ENCODE data around the gene F5.
"Not testable (repeated sequence)": the region's sequence is repeated elsewhere in the genome, so short reads cannot be mapped to it uniquely, and the experiment has no call there.

Gene F5

DNA sequence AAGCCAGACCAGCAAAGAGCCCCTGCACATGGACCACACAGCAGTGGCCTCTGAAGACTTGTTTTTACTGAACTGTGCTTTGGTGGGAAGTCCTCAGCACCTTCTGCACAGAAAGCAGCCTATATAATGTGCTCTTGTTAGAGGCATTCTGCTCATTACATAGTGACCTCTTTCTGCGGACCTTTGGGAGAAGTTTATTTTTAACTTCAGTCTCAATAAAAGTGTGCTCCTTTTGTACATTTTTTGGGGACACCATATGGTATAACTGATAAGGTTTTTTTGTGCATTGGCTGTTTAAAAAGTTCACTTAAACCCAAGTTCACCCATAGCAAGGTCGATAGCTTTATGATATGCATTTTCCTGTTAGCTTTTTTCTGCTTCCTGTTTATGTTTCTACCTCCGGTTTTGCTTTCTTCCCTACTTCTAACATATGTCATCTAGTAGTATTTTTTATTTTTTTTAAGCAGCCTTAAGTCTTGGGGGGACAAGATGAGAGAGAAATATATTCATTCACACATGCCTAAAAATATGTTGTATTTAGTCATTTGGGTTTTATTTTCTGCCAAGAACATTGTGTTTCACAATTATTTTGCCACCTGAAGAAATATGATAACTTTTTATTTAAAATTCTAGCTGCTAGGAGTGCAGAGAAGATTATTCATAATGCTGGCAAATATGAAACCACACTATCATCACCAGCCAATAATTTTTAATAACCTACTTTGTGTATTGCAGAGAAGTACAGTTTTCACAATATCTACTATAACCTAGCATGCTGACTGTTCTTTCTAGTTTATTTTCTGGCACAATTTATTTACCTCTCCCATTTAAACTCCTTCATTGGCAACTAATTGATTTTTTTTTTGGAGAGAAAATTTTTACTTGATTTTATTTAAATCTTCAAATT, 77.6 kb downstream of the F5 start:
- no peak for FAIRE-seq

DNA sequence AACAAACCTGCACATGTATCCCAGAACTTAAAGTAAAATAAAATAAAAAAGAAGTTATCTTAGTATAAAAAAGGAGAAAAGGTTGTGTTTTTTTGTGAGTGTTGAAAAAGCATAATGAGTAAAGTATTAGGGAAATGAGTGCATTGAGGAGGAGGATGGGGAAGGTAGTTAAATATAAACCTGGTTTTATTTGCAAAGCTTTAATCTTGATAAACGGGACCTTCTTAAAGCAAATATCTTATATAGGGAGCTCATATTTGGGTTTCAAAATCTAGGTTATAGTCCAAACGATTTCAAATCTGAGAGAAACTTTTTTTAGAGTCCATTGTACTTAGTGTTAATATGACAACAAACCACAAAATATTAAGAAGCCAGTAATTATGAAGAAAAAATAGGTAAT, 78.9 kb downstream of the F5 start:
- FAIRE-seq = no peak

- FAIRE-seq = not testable (repeated sequence)
These were observed 82.7 kb downstream of the F5 start for GRCh38 chr1:169503601-169504000.

GRCh38 chr1:169499807-169500206, 86.5 kb downstream of the F5 start:
- no peak for FAIRE-seq

GRCh38 chr1:169497317-169497716, 89.0 kb downstream of the F5 start:
- no peak for FAIRE-seq

- FAIRE-seq = no peak
These were observed 90.4 kb downstream of the F5 start for GRCh38 chr1:169495916-169496315.

DNA sequence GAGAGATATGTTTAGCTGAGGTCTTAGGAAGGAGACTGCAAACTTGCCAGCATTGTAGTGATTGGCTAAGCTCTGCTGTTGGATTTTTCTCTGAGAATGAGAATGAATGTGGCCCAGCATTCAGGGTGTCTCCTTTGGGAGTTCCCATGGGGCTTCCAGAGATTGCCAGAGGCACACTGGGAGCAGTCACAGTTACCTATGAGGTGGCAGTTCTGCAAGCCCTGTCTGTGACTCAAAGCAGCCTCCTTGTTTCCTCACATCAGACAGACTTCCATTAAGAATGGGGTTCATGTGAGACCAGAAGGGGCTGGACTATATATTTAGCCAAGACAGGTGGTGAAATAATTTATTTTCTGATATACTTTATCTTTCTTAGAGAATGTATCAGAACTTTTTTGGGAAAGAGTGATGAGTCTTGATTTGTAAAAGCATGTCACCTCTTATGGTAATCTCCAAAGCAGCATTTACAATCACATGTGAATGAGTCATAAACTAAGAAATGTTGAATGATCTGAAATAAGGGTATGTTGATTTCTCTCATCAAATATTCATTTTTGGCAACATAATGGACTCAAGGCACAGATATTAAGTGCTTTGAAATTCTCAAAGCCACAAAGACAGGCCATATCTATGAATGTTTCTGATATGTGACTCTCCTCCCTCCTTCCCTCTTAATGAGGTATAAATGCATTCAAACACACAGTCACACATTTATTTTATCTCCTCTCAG, 91.1 kb downstream of the F5 start:
- no peak for FAIRE-seq

DNA sequence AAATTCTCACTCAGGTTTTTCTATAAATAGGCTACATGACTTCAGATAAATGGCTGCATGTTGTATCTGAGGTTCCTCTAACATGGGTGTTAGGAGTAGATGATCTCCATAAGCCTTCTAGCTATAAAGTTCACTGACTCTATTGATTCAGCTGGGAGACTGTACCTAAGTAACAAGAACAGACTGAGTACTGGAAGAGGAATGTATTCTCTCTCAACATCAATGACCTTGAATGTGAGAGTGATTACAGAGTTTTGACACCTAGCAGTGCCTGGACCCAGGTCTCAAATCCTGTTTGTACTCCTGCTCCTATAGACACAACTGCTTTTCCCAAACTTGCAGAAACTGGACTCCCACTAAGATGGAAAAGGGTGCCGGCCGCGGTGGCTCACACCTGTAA, 91.9 kb downstream of the F5 start:
- FAIRE-seq = no peak

DNA sequence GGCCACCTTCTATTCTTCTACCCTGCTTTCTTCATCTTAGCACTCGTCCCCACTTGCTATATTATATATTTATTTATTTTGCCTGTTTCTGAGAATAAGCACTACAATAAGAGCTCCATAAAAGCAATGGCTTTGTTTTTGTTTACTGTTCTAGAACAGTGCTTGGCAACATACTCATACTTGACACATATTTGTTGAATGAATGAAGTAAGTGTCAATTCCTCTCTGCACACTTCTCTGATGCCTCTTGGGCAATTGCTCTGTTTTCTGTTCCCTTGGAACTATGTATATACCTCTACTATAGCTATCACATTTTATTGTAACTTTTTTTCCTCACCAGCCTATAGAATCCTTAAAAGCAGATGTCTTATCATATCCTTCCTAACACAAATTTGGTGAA, 93.0 kb downstream of the F5 start:
- no peak for FAIRE-seq

DNA sequence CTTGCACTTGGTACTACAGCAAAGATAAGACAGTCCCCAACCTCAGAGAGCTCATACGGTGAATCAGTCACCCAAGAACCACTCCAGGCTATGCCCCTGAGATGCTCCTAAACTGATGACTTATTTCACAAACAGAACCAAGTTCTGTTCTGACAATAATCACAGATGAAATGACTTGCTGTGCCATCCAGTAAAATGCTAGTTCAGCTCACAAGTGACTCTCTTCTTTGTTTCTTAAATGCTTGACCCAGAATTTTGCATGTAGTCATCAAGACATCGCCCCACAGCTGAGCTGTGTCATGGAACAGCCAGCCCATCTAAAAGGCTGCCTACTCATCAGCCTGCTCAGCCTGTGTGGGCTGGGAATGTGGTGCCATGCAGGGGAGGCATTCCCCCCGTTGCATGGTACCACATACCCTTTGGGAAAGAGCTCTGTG, 94.4 kb downstream of the F5 start:
- FAIRE-seq = no peak

DNA sequence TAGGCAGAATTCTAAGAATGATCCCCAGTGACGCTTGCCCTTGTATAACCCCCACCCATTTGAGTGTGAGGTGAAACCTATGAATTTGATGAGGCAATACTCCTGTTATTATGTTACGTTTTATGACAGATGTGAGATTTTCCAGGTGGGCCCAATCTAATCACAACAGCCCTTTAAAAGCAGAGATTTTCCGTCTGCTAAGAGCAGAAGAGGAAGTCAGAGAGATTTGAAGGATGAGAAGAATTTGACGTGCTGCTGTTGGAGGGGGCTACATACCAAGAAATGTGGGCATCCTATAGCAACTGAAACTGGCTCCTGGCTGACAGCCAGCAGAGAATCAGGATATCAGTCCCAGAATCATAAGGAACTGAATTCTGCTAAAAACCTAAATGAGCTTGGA, 98.1 kb downstream of the F5 start:
- FAIRE-seq = no peak

DNA sequence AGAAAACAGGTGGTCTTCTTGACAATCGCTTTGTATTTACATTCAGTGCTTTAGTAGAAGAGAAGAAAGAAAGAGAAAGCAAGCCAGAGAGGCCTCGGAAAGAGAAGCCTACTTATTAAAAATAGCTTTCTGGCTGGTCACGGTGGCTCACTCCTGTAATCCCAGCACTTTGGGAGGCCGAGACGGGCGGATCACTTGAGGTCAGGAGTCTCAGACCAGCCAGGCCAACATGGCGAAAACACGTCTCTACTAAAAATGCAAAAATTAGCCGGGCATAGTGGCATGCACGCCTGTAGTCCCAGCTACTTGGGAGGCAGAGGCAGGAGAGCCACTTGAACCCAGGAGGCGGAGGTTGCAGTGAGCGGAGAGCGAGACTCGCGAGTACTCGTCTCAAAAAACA, 98.7 kb downstream of the F5 start:
- FAIRE-seq = no peak

GRCh38 chr1:169487133-169487532, 99.1 kb downstream of the F5 start:
- no peak for FAIRE-seq

DNA sequence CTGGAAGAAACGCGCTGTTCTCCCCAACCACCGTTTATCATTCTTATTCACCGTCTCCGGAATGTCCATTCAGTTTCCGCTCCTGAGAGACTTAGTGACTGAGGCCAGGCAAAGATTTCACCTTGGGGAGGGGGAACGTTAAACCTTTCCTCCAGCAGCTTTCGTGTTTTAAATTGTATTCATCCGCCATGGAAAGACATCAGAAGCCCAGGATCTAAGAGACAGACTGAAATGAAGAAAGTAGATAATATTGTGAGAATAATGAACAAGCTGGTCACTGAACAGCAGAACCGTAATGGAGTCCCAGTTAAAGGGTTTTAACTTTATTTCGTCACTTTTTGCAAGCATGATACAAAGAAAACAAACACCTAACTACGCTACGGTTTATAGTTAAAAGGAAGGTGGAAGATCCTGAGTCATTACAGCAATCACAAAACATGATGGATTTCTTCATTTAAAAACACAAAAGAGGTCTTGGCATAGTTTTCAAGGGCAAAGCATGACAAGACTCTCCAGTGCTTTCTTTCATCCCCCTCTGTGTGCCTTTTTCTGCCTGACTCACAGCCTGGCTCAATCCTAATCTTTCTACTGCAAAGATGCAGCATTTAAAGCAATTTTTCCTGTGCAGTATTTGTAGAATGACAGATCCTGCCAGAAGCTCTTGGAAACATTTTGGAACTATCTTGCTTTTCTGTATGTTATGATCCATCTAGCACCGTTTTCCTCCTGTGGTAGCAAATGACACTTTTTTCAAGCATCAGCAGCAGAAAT, 99.8 kb downstream of the F5 start:
- FAIRE-seq = no peak

GRCh38 chr1:169485431-169486280, 100.6 kb downstream of the F5 start, which contains the start of gene SLC19A2:
SLC19A2 (minus strand) TSS chr1:169485944; CDS start chr1:169485766, 178 bp downstream.
- no peak for FAIRE-seq

- no peak for FAIRE-seq
These were observed 101.4 kb downstream of the F5 start for GRCh38 chr1:169484683-169485430.

DNA sequence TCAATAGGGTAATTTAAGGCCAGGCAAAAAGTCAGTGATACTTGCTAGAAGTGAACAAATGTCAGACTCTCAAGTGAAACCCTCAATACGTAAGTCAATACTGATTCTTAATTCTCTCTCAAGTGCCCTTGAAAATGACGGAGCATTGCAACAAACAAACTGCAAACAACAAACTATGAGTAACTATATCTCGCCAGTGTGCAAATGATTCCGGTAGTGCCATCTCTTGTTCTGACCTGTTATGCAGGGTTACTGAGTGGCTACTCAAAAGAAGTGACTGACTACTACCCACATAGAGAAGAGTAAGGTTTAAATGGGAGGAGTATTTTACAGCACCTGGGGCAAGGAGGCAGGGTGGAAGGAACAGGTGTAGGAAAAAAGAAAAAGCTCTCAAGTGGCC, 102.2 kb downstream of the F5 start:
- FAIRE-seq = no peak

- no peak for FAIRE-seq
These were observed 102.7 kb downstream of the F5 start for GRCh38 chr1:169483500-169483966.

DNA sequence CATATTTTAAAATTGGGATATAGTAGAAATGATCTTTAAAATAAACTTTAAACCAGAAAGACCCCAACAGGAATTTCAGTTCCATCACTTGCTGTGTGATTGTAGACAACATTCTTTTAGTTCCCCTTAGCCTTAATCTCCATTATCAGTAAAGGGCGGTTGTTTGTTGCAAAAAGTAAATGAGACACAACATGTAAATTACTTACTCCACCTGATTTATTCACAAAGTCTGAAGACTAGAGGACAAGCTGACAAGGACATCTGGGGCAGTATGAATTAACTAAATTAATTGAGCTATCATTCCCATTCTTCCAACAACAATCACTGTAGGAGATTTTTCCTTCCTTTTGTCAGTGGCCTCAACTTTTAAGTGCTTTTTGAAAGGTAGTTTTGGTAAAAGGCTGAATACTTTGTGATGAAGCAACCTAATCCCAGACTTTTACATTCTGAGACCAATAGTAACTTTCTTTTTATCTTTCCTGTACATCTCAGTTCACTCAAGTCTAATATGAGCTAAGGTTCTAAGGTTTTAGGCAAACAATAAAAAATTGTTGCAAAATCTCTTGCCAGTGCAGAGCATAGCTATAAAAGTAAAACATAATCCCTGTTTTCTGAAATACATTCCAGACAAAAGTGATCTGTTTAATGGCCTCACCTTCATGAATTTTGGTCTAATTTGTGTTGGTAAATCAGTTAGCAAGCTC, 106.8 kb downstream of the F5 start:
- no peak for FAIRE-seq

GRCh38 chr1:169478094-169478672, 108.1 kb downstream of the F5 start:
- no peak for FAIRE-seq
